ENCODE measurements around the gene CD101. TPM values are rescaled to one million over a fixed set of nuclear protein-coding genes. Genes with fewer than 3 reads are reported as not detected.

CD101 gene
- total RNA-seq, 4 donors from 2014 or later = 1.2 to 5.3 (median 2.8) TPM

DNA sequence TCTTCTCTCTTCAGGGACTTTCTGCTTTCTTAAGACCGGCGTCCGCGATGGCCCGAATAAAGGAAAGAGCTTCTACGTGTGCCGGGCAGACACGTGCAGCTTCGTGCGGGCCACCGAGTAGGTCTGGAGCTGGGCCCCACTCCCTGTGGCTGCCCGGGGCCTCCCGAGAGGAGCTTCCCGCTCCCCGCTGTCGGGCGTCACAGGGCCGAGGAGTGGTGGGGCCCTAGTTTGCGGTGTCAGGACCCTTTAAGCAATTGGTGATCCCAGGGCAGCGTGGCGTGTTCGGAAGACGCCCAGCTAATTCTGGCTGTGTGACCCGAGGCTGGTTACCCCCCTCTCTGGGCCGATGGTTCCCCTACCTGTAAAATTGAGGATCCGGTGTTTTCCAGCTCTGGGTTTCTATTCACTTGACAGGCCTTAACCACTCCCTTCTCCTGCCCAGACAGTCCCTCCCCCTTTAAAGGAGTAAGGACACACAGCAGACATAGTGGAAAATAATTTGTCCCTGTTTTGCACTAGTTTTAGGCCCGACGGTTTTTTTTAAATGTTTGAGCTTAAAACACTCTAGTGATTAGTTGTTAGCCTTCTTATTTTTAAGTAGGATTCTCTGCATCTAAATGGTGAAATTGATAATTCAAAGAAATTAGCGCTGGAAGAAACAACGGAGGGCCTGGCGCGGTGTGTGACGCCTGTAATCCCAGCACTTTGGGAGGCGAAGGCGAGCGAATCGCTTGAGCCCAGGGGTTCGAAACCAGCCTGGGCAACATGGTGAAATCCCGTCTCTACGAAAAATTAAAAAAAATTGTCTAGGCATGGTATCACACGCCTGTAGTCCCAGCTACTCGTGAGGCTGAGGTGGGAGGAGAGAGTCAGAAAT, 59.1 kb downstream of the CD101 start:
- Histone ChIP-seq H3K36me3 (peaks cover 8% of the 10 kb centered on the region), H3K27ac (peak overlapping the region; percentile 85), H3K4me1 (peaks cover 22% of the 10 kb centered on the region), H3K4me3 (peak overlapping the region; percentile 89), H3K27me3 (no peaks in the 10 kb centered on the region), H3K9me3 (no peaks in the 10 kb centered on the region)
- DNase-seq (ENCODE audit: low spot score in 2 of 2) = peak in 1 of 2 donors; percentile 81
- TF ChIP-seq POLR2A (IDR thresholded peaks at IDR 0.05) = no peak
- no peak for TF ChIP-seq EP300 (IDR thresholded peaks at IDR 0.05)
- no peak for TF ChIP-seq CTCF (IDR thresholded peaks at IDR 0.05)
- no peak for TF ChIP-seq POLR2AphosphoS5 (IDR thresholded peaks at IDR 0.05)
- 38% methylated on average over 27 of the region's 42 CpGs for WGBS

DNA sequence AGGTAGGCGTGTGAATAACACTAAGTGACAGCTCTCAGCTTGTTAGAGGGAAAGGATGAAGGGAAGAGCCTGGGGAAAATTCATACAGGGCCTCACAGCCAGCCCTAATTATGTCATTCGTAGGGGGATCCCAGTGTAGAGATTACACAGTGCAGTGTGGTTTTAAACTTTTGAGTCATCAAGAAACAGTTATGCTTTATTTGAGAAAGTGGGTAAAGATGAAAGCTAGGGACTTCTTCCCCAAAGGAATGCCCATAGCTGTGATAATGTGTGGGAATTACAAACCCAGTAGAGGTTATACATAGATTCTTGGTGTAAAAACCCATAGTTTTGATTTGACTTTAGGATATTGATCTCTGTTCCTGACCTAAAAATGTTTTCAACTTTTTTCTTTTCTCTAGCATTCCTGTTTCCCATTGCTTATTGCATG, 60.4 kb downstream of the CD101 start:
- TF ChIP-seq EP300 (IDR thresholded peaks at IDR 0.05) (no peak), POLR2AphosphoS5 (IDR thresholded peaks at IDR 0.05) (no peak), CTCF (IDR thresholded peaks at IDR 0.05) (no peak), POLR2A (IDR thresholded peaks at IDR 0.05) (no peak)
- peaks cover 11% of the 10 kb centered on the region for H3K36me3 ChIP-seq
- 60% methylated on average over 2 of the region's 2 CpGs for WGBS
- H3K4me1 ChIP-seq = peaks cover 22% of the 10 kb centered on the region
- DNase-seq (ENCODE audit: low spot score in 2 of 2) = no peak
- no peak overlapping the region for H3K4me3 ChIP-seq
- no peaks in the 10 kb centered on the region for H3K9me3 ChIP-seq
- no peak overlapping the region for H3K27ac ChIP-seq
- no peaks in the 10 kb centered on the region for H3K27me3 ChIP-seq

DNA sequence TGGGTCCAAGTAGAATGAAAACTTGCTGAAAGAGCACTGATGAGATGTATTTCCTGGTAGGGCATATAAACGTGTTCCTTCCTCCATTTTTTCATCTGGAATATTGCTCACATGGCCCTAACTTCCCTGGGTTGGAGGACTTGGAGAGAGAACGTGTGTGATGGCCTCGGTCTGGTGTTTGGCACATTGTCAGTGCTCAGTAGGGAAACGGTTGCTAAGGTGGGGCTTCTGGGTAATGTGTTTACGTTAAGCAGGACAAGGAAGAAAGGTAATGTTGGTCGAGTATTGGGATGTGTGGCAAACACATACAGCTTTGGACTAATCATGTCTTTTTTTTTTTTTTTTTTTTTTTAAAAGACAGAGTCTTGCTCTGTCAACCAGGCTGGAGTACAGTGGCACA, 64.8 kb downstream of the CD101 start:
- 69% methylated on average over 6 of the region's 6 CpGs for WGBS
- H3K27me3 ChIP-seq = no peaks in the 10 kb centered on the region

GRCh38 chr1:117067533-117068370, 66.2 kb downstream of the CD101 start:
- Histone ChIP-seq H3K36me3 (peaks cover 13% of the 10 kb centered on the region), H3K27me3 (no peaks in the 10 kb centered on the region), H3K27ac (no peak overlapping the region), H3K9me3 (no peaks in the 10 kb centered on the region), H3K4me1 (no peaks in the 10 kb centered on the region), H3K4me3 (no peak overlapping the region)
- TF ChIP-seq CTCF (IDR thresholded peaks at IDR 0.05) (peak; percentile 61 to 69), POLR2AphosphoS5 (IDR thresholded peaks at IDR 0.05) (no peak), POLR2A (IDR thresholded peaks at IDR 0.05) (no peak)
- 69% methylated on average over 6 of the region's 6 CpGs for WGBS
- DNase-seq (ENCODE audit: low spot score in 2 of 2) = no peak

More for the DNA sequence above, 64.8 kb downstream of the CD101 start:
- no peak for DNase-seq (ENCODE audit: low spot score in 2 of 2)
- Histone ChIP-seq H3K4me1 (peaks cover 3% of the 10 kb centered on the region), H3K9me3 (no peaks in the 10 kb centered on the region), H3K4me3 (no peak overlapping the region), H3K27ac (no peak overlapping the region), H3K36me3 (peaks cover 13% of the 10 kb centered on the region)
- TF ChIP-seq POLR2A (IDR thresholded peaks at IDR 0.05) (no peak), CTCF (IDR thresholded peaks at IDR 0.05) (no peak), POLR2AphosphoS5 (IDR thresholded peaks at IDR 0.05) (no peak), EP300 (IDR thresholded peaks at IDR 0.05) (no peak)

DNA sequence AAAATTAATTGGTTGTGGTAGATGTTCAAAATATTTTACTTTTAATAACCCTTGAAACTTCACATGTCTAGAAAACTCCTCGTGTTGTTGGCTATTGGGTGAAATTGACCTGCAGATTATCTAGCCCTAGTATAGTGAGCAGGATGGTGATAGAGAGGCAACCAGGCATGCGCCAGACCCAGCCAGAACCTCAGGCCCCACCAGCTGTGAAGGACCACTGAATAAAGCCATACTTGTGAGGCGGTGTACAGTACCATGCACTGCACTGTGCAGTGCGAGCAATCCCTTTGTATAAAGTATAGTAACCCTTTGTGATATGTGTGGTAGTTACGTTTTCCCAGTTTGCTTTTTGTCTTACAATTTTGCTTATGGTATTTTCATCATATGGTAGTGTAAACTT, 67.0 kb downstream of the CD101 start:
- H3K9me3 ChIP-seq = no peaks in the 10 kb centered on the region
- no peak overlapping the region for H3K27ac ChIP-seq
- no peak for DNase-seq (ENCODE audit: low spot score in 2 of 2)
- WGBS = 94% methylated on average over 5 of the region's 5 CpGs
- no peak overlapping the region for H3K4me3 ChIP-seq
- H3K36me3 ChIP-seq = peaks cover 13% of the 10 kb centered on the region
- TF ChIP-seq CTCF (IDR thresholded peaks at IDR 0.05) (no peak), POLR2AphosphoS5 (IDR thresholded peaks at IDR 0.05) (no peak), POLR2A (IDR thresholded peaks at IDR 0.05) (no peak), EP300 (IDR thresholded peaks at IDR 0.05) (no peak)
- H3K27me3 ChIP-seq = no peaks in the 10 kb centered on the region
- H3K4me1 ChIP-seq = no peaks in the 10 kb centered on the region
